Smooth muscle cell of the pulmonary artery (primary cell): ENCODE data around the gene PSG3. TPM values are rescaled to one million over a fixed set of nuclear protein-coding genes. Genes with fewer than 3 reads are reported as not detected.

Experiments
- total RNA-seq: library from RNA; depleted of rRNA; stranded (reverse); fragments of >200 nt; gene quantifications from 2 replicates; pipeline ENCODE4 v1.2.3, GENCODE V29; 2014

The PSG3 gene
- total RNA-seq = not detected in 2 replicates

DNA sequence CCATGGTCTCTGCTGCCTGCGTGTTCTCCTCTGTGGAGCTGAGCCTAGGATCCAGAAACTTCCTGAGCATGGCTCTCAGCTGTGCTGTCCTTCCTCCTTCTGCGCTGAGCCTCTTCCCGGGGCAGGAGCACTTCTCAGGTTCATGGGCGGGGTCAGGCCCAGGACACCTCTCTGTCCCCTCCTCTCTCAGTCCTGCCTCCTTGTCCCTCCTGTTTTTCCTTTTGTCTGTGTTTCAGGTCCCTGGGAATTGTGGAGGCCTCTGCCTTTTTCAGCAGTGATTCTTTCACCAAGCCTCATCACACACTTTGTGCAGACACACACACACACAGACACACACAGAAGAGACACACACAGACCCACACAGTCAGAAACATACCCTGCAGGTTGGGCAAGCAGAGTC is at the start of gene PSG3:
PSG3 (minus strand) TSS at position 101 of the 400 bp plus-strand sequence; CDS start at position 4, 97 bp downstream.

Other genes starting within 250 kb of the PSG3 start
- gene CEACAM1, start 212.0 kb downstream of the PSG3 start, total RNA-seq = not detected in 2 replicates
- not detected in 2 replicates for gene CEACAM8, start 145.6 kb downstream of the PSG3 start, total RNA-seq
- not detected in 2 replicates for gene PSG8, start 25.2 kb upstream of the PSG3 start, total RNA-seq
- gene PSG1, start 139.2 kb upstream of the PSG3 start, total RNA-seq = 1.7 TPM in 1 of 2 replicates, not detected in the other
- not detected in 2 replicates for gene PSG6, start 177.4 kb upstream of the PSG3 start, total RNA-seq
- gene PSG7, start 196.7 kb upstream of the PSG3 start, total RNA-seq = 0.30 TPM in 1 of 2 replicates, not detected in the other